HG02763 (cell line): ENCODE data around the gene ANK3.

Experiments
- ATAC-seq: cut with Tn5 transposase; IDR thresholded peaks from one replicate; pipeline ENCODE4 v1.9.1; 2021; ENCODE audit warnings: mild to moderate bottlenecking, moderate library complexity; ENCODE audit not compliant: unreplicated experiment

ANK3 gene

DNA sequence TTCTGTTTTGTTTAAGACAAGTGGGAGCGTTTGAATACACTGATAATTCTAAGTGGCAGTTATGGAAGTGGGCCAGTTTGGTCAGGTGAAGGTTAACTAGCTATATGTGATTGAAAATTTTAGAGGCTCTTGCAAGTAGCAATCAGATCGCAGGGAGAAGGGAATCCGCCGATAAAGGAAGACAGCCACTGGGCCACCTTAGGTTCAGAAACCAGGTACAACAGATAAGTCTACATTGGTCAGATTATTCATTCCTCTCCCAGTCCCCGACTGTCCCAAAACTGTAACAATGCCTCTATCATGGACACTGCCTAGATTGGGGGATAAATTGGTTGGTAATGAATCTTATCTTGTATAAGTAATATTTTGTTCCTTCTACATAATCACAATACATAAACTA, 8.9 kb downstream of the ANK3 start:
- ATAC-seq, result no peak

DNA sequence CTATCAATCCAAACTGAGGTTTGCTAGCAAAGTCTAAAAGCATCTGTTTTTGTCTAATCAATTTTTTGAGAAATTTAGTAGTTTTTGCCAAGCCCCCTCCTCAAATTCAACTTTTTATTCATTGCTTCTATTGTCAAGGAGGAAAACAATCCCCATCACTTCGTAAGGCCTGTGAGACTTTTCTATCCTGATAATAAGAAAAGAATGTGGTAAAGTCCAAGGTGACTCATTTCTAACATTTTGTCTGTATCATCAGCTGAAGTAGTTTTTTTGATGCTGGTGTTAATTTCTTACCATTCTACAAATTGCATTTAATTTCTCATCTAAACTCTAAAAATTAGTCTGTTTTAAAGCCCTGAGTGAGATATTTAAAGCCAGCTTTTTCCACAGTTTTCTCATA, 11.7 kb downstream of the ANK3 start:
- ATAC-seq, result no peak

DNA sequence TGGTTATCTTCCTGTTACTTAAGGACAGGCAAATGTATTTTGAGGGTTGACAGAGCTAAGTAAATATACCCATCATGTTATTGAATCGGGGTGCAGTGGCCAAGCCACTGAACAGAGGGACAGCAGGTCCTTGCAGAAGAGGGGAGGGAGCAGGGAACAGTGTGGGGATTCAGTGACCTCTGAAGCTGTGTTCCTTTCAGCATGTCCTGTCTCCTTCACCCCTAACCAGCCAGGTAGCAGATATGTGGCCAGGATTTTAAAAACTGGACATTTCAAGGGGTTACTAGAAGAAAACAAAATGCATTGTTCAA, 12.7 kb downstream of the ANK3 start:
- no peak for ATAC-seq

DNA sequence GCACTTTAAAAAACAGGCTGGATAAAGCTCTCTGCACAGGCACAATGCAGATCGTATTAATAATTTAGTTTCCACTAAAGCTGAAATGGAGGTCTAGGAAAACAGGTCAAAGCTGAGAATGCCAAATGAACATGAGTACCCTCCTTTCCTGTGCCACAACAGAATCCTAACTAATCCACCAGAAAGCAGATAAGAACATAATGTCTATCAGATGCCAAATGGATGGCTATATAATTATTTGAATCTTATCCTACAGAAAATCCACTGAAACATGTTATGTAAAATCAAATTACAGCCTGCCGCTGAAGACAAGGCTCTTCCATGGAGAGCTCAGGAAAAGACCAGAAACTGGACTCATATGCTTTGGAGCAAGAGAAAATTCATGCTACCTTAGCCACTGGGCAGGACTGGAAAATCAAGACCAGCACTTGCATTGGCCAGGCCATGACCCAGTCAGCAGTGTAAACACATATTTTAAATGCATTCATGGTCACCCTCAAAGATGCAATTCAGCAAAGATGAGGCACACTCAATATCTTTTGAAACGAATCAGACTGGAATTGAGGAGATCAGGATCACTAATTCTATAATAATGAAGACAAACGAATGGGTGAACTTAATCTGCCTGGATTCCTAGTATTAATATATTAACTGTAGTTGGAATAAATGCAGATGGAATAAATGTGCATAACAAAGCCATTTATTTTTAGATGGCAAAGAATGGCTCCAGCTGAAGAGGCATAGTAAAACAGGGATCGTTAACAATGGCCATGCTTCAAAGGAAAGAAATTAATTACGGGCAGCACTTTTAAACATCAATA, 13.2 kb downstream of the ANK3 start:
- no peak for ATAC-seq

DNA sequence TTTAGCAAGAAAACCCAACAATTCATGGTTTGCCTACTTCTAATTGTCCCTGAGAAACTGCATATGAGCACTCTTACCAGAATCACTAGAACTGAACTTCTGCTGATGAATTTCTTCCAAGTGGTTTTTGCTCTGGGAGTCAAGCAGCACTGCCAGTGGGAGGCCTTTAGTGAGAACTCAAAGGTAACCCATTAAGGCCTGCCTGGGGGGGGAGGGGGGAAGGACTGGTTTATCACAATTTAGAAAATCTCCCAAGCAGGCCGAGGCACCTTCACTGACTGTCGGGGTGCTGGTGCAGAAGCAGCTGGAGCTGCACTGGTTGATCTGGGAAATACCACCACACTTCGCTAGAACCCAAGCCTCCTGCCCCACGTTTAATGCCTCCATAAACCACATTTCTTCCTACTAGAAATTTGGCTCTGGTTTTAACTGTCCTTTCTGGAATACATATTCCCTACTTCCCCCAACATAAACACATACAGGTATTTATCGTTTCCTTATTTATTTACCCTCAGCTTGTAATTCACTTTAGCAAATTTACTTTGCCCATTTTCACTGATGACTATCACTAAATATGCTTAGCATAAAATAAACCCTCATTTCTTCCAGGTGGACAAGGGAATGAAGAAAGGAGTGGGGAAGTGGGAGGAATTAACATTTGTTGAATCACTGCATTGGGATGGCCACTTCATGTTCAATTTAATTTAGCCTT, 14.2 kb downstream of the ANK3 start:
- ATAC-seq, result no peak

DNA sequence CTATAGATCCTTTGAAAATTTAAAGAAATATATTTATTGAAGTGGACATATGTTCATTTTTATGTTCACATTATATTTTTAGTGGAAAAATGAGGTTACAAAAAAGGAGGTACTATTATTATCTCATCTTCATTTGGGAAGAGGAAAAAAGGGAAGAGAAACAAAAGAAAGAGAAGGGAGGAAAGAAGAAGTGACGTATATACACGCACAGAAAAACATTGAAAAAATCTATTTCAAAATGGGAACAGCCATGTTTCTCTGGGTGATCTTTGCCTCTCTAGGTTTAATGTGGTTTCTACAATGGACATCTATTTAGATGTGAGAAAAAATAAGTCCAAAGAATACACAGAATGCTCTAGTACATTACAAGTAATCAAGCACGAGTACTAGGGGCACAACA, 14.8 kb downstream of the ANK3 start:
- ATAC-seq, result no peak

DNA sequence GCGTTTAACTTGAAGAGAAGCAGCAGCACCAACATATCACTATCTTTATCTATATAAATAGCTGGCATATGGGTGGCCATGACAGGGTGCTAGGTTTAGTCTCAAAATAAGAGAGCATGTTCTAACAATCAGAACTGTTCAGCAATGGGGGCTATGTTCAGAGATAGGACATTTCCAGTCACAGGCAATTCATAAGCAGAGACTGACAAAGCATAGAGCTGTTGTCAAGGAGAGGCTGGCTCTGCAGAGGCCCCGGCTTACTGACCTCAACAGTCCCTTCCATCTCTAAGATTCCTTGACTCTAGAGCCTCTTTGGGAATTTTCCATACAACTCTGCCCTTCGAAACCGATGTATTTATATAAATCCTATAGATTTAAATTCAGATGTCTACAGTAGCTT, 17.2 kb downstream of the ANK3 start:
- ATAC-seq, result no peak

DNA sequence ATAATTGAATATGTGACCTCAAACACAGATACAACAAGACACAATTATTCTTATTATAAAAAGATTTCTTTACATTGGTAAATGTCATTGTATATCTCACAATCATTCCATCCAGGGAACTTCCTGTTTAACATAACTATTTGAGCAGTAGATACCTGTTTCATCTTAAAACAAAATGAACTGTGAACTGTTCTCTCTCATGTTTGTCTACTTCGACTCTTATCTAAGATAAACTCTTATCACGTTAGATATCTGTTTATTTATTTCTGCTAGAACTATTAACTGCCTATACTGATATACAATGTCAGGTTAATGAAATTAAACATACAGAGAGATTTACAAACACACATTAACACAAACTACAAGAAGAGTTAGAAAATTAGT, 20.1 kb downstream of the ANK3 start:
- ATAC-seq, result no peak

DNA sequence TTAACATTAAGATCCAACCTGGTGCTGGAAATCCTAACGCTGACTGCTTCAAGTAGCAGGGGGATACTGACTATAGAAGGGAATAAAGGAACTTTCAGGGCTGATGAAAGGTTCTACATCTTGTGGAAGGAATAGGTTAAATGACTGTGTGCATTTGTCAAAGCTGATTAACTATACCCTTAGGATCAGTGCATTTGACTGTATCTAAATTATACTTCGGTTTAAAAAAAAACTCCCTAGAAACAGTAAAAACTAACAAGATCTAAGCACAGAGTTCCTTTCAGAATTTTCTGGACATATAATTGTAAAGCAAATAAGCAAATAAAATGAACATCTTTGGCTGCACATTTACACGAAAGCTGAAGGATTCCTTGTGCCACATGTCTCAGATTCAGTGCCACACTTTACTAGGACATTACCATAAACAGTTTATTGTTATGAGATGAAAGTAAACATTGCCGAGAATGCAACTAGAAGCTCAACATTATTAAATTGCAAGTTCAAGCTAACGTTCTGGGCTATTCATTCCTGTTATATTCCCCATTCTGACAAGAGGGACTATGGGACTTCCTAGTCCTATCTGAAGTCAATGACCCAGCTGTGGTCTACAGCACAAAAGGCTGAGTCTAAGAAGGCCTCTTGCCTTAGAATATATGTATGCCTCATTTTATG, 20.7 kb downstream of the ANK3 start:
- ATAC-seq, result no peak

DNA sequence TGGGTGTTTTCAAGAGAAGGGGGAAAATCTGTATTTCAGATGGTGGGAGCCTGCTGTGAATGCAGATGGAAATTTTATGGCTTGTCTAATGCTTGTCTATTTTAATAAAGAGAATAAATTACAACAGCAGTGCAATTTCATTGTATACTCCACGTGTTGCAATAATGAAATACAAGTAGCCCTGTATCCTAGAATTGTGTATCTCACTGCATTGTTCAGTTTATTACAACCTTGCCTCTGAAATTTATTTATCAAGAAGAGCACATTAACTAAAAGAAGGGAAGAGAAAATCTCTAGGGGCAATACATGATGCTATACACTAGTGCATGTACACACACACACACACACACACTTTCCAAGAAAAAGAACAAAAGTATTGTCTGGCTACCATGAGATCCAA, 21.8 kb downstream of the ANK3 start:
- no peak for ATAC-seq

DNA sequence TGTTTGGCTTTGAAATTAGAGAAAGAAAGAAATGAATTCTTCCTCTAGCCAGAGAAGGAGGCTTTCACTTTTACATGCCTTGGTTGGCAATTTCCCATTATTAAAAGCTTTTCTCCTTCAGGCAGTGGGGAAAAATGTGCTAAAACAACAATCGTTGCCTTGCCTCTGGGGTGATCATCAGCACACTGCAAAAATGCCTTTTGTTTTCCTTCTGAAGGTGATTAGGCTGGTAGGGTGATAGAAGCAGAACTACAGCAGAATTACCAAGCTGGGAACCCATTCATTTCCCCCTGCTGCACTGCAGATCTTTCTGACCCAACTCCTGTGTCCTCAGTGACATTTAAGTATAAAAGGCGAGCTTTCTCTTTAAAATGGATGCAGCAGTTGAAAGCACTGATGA, 22.2 kb downstream of the ANK3 start:
- ATAC-seq, result no peak

DNA sequence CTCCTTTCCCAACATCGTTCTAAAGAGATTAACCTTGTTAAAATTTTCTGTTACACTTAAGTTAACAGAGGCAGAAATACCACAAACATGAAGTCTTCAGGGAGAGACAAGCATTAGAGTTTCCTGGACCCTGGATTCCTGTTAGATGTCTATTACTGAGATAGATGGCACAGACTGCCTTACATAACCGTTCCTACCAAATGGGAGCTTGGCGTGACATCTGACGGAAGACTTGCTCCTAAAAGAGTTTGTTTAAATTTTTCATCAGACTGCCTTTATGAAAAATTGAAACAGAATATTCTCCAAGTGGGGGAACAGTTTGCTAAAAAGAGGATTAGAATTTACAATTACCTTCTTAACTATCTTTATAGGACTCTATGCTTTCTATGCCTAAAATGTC, 22.7 kb downstream of the ANK3 start:
- ATAC-seq, result no peak

DNA sequence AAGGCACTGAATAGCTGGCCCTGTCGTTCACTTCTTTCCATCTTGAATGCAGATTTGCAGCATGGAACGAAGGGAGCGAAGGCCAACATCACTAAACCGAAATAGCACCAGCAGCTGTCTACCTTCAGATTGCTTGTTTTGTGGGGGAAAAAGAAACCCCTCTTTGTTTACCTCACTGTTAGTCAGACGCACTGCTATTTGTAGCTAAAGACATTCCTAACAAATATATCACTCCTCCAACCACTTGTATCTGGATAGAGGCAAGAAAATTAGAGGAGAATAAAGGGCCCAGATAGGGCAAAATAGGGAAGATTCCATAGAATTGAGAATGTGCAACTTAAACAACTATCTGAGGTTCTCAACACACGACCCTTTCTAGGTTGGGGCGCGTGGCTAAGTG, 26.5 kb downstream of the ANK3 start:
- no peak for ATAC-seq

DNA sequence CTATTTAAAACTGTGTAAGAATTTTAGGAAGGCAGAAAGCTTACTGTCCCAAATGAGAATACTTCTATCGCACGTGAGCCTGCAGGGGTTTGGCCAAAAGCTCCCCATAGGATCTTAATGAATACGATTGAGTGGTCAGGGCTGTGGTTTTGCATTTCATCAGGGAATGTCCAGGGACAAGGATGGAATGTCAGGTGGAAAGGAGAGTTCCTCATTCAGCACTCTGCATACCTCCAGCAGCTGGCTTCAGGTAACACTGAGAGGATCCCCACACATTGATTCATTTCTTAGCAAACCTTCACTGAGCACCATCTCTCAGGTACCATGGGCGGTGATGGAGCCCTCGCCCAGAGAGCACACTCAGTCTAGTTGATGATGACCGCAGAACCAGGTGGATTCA, 27.2 kb downstream of the ANK3 start:
- ATAC-seq, result no peak

DNA sequence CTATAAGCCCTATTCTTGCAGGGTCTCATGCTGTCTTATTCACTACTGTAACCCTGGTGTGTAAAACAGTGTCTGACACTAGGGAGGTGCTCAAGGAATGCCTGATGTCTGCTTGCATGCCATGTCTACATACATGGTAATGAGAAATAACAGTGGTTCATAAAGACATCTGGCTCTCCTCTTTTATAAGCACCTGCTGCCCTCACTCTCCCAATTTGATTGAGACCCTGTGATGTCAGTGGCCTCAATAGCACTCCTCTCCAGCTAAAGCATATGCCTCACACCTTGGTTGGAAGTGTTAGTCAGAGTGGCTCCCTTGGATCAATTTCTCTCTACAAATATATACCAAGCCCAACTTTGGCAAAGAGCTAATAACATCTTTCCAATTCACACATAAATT, 30.6 kb downstream of the ANK3 start:
- ATAC-seq, result no peak

DNA sequence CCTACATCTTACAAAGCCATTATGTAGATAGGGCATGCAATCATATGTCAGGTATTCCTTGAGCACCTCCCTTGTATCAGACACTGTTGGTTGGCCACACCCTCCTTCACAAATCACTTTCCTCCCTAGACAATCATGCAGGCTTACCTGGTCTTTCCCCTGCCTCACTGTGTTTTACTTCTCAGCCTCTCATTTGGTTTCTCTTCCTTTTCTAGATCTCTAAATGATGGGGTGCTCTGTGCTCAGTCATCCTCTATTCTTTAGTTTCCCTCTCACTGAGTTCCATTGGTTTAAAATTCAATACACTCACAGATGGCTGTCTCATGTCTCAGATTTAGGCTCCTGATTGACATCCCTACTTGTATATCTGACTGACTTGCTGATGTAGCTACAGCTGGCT, 31.4 kb downstream of the ANK3 start:
- peak; percentile 80 for ATAC-seq

DNA sequence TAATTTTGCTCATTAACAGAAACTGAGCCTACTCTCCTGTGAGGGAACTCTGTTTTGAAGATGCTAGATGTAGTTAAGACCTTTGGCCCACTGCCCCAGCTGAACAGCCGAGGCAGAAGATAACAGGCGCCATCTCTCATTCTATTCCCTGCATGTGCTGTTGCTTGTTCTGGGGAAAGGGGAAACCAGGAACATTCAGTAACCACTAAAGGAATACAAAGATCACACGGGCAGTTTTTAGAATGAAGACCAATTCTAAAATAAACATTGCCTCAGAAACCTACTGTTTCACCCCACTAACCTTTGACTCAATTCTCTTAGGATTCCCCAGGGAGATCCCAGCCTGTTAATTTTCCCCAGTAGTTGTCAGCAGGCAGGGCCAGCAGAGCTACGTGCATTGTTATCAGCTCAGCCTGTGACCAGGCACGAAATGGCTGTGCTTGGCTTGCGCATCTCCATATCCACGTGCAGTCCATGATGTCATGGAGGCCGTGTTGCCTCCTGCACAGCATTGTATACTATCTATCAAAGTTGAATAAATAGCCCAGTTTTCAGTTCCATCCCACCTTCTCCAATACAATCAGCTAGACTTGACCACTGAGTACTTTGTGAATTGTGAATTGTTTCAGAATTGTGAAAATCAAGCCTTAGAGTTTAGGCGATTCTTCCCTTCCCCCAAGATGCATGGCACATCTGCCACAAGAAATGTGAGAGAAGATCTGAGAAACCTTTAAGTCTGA, 36.0 kb downstream of the ANK3 start:
- no peak for ATAC-seq

DNA sequence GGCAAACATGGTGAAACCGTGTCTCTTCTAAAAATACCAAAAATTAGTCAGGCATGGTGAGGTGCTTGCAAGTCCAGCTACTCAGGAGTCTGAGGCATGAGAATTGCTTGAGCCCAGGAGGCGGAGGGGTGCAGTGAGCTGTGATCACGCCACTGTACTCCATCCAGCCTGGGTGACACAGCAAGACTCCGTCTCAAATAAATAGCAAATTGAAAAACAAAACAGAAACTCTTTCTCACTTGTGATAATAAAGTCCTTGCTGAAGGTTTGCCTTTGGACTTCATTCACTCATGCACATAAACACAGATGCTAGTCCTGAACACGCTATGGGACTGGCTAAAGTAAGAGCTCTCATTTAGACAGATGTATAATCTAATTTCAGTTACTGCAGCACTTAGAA, 37.6 kb downstream of the ANK3 start:
- ATAC-seq, result peak; percentile 49

DNA sequence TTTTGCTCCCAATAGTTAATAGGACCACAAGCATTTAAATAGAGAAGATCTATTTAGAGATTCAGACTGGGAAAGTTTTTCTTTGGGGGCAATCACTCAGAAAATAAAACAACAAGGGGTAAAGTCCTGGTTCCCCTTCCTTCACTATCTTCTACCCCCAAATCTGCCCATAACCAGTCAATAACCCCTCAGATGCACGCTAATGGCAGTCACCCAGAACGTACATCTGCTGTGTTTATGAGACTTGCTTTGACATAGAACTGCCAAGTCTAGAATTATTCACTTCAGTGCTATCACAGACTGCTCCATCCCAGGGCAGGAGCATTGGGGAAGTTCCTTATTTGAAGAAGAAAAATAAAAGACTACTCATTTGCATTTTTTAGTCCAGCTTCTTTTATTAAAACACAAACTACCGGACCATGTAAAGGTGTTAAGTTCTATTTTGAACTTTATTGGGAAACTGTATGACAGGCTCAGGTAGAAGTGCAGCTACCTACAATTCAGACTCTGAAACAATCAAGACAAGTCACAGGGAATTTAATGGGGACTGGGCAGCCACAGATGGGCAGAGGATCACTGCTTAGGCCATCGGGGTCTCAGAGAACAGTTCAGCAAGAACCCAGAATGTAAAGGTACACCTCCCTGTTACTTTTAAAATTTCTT, 38.4 kb downstream of the ANK3 start:
- ATAC-seq, result peak; percentile 54

DNA sequence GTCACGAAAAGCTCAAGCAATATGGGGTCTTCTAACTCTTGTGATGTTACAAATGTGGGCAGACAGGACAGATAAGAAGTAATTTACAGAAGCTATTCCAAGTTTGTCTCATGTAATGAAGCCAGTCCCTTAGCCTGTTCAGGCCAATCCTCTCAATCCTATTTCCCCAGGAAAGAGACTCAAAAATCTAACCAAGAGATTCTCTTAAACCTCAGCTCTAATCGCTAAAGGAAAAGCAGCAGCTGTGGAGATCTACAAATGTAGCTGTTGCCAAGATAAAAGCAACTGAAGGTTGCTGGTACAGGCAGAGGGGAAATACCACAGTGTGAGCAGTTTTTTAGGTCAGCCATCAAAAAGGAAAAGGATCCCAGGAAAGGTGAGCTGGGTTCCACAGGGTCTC, 39.3 kb downstream of the ANK3 start:
- no peak for ATAC-seq

DNA sequence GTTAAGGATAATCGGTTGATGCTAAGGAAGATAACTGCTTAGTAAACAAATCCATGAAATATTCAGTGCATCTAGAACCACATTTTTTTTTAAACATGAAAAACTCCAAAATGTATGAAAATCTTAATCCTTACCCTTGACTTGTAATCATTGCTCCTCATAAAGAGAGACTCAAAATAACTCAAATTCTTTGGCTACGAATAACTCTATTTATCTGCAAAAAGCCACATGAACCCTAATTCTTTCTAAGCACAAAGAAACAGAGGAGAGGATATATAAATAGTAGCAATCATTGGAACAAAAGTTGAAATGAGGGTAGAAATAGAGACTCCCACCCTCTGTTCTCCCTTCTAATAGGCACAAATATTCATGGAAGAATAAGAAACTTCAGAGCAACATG, 40.2 kb downstream of the ANK3 start:
- no peak for ATAC-seq
